H1 (cell line): ENCODE results near the gene ZACN. TPM values are rescaled to one million over a fixed set of nuclear protein-coding genes. Genes with fewer than 3 reads are reported as not detected.
A peak's percentile ranks its signal among the peaks of the same experiment; 100 is the strongest.

Experiments
- ASH2L ChIP-seq: fragments of 200-600, 300-600 bp; sonication (generic); IDR thresholded peaks from one replicate; pipeline ENCODE4 v1.7.1; 2017; ENCODE audit warnings: low read length
- BCL11A ChIP-seq, 2 experiments: IDR thresholded peaks; one replicate each; pipeline ENCODE4 v1.6.1; 2011; ENCODE audit warnings: low read depth in 2 of 2, low read length in 2 of 2, mild to moderate bottlenecking in 2 of 2
- BRCA1 ChIP-seq: IDR thresholded peaks from 2 replicates; pipeline ENCODE4 v1.6.1; 2012; ENCODE audit warnings: low read depth, low read length, improper control_type of control experiment
- CBX8 ChIP-seq: fragments of 300-800, 300-1000 bp; sonication (generic); IDR thresholded peaks from 2 replicates; pipeline ENCODE4 v1.7.1; 2016; ENCODE audit warnings: low read depth, low read length, borderline replicate concordance
- CHD1 ChIP-seq: IDR thresholded peaks from 2 replicates; pipeline ENCODE4 v1.6.1; 2012; ENCODE audit warnings: low read depth, low read length, improper control_type of control experiment
- CTBP2 ChIP-seq: IDR thresholded peaks from 2 replicates; pipeline ENCODE4 v1.7.0; 2011; ENCODE audit warnings: borderline replicate concordance, mild to moderate bottlenecking, moderate library complexity, mixed read lengths, low read length; ENCODE audit not compliant: insufficient read depth, insufficient read length
- EZH2 ChIP-seq: fragments of 200-600 bp; sonication (generic); IDR thresholded peaks from 2 replicates; pipeline ENCODE4 v1.7.1; 2012; ENCODE audit warnings: low read depth, mild to moderate bottlenecking, moderate library complexity, low read length, inconsistent platforms; ENCODE audit not compliant: severe bottlenecking
- KDM1A ChIP-seq: fragments of 200-600, 300-600 bp; sonication (generic); IDR thresholded peaks from 2 replicates; pipeline ENCODE4 v1.7.1; 2016; ENCODE audit warnings: mild to moderate bottlenecking, low read length, borderline replicate concordance
- KDM5A ChIP-seq: fragments of 200-600 bp; IDR thresholded peaks from 2 replicates; pipeline ENCODE4 v1.7.1; 2012; ENCODE audit warnings: mild to moderate bottlenecking, low read length, inconsistent platforms, mixed read lengths
- NANOG ChIP-seq: IDR thresholded peaks from 2 replicates; pipeline ENCODE4 v1.6.1; 2011; ENCODE audit warnings: low read length, low read depth, mild to moderate bottlenecking, inconsistent platforms; ENCODE audit not compliant: insufficient read depth, poor library complexity, severe bottlenecking
- POLR2AphosphoS5 ChIP-seq: IDR thresholded peaks from 2 replicates; pipeline ENCODE4 v1.6.1; 2011; ENCODE audit warnings: low read depth, low read length
- POU5F1 ChIP-seq: IDR thresholded peaks from 2 replicates; pipeline ENCODE4 v1.6.1; 2011; ENCODE audit warnings: low read depth, mild to moderate bottlenecking, low read length, moderate library complexity
- RBBP5 ChIP-seq: IDR thresholded peaks from 2 replicates; pipeline ENCODE4 v1.7.1; 2012; ENCODE audit warnings: low read depth, mild to moderate bottlenecking, inconsistent platforms, low read length, moderate library complexity, borderline replicate concordance
- RXRA ChIP-seq: IDR thresholded peaks from 2 replicates; pipeline ENCODE4 v1.6.1; 2011; ENCODE audit warnings: low read depth, mild to moderate bottlenecking, low read length, moderate library complexity; ENCODE audit not compliant: insufficient read depth
- SIN3A ChIP-seq, 2 experiments: IDR thresholded peaks in 1 of 2; conservative IDR thresholded peaks in 1 of 2; 2 replicates each; pipeline ENCODE4 v1.6.1; 2011 to 2012; ENCODE audit warnings: low read length in 2 of 2, improper control_type of control experiment in 1 of 2, low read depth in 1 of 2, mild to moderate bottlenecking in 1 of 2
- SIX5 ChIP-seq: IDR thresholded peaks from 2 replicates; pipeline ENCODE4 v1.6.1; 2011; ENCODE audit warnings: mild to moderate bottlenecking, low read depth, low read length
- SP1 ChIP-seq: IDR thresholded peaks from 2 replicates; pipeline ENCODE4 v1.6.1; 2011; ENCODE audit warnings: low read depth, low read length
- SRF ChIP-seq: IDR thresholded peaks from 2 replicates; pipeline ENCODE4 v1.6.1; 2011; ENCODE audit warnings: mild to moderate bottlenecking, low read depth, low read length, moderate library complexity
- SUZ12 ChIP-seq: fragments of 200-600 bp; sonication (generic); IDR thresholded peaks from 2 replicates; pipeline ENCODE4 v1.6.1; 2012; ENCODE audit warnings: mild to moderate bottlenecking, inconsistent platforms, low read length, moderate library complexity, mixed read lengths
- TAF1 ChIP-seq: IDR thresholded peaks from 2 replicates; pipeline ENCODE4 v1.6.1; 2011; ENCODE audit warnings: mild to moderate bottlenecking, low read depth, low read length
- polyA plus RNA-seq, 7 experiments: library from polyadenylated mRNA; depleted of rRNA in 3 of 7; stranded (reverse) in 5 of 7; unstranded in 2 of 7; fragments of >200 nt in 5 of 7; fragments of 200-250 nt in 2 of 7; gene quantifications; 1 replicate in 5 of 7; 2 replicates in 1 of 7; 4 replicates in 1 of 7; pipeline versions ENCODE4 v1.2.1 to v1.2.3, GENCODE V29; 2011 to 2013; ENCODE audit warnings: missing spikeins in 2 of 7, mixed read lengths in 2 of 7
- total RNA-seq: library from RNA; stranded (reverse); fragmentation: NEBNext Ultra II Directional; extraction: Animal tissue kit (Norgen Biotek cat#: 25700); gene quantifications from 2 replicates; pipeline ENCODE4 v1.2.1, GENCODE V29; 2021
- TF ChIP-seq, protein P1 (sequence below): IDR thresholded peaks from 2 replicates; pipeline ENCODE4 v1.6.1; 2011; ENCODE audit warnings: low read depth, mild to moderate bottlenecking, low read length; ENCODE audit not compliant: insufficient read depth
- TF ChIP-seq, protein P2 (sequence below): IDR thresholded peaks from 2 replicates; pipeline ENCODE4 v1.6.1; 2011; ENCODE audit warnings: low read length, improper control_type of control experiment

Gene ZACN
- total and polyA plus RNA-seq, 2 of the 8 experiments (the other 6 are each of a cell fraction or from before 2014, with no cell fraction given): 0.26 TPM; not detected in 1

DNA sequence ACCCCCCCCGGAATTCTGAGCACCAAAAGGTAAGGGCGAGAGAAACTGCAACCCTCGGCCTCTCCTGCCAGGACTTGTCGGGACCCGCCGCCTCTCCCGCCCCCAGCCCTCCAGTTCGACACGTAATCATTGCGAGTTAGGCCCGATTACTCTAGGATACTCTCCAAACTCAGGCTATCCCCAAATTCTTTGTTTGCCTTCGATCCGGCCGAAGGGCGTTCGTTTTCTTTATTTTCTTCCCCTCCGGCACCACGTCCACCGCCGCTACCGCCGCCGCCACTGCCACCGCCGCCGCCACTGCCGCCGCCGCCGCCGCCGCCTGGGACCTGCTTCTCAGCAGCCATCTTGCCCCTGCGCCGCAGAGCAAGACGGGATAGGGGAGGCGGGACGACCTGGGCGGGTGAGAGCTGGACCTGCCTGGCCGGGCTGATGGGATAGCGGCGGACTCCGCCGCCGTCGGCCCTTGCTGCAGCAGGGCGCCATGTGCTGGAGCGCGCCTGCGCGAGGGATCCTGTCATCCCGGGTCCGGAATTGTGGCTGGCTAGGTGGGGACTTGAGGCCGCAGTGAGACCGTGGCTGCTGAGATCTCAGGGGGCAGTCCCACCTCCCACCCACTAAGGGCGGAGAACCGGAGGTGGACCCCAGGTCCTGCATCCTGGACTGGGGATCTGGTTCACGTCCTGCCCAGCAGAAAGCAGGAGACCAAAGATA, 6.7 kb upstream of the ZACN start, which contains the start of gene SRP68 (continued):
- TF ChIP-seq TAF1 (peak; percentile 86; the same call in 1 of the 2 replicates), CBX8 (no peak), EZH2 (no peak), BCL11A (IDR thresholded peaks at IDR 0.05; ENCODE audit: low read depth in 2 of 2, low read length in 2 of 2) (no peak), SP1 (no peak), CTBP2 (no peak), KDM5A (no peak), SIN3A (conservative IDR thresholded peaks at IDR 0.05 in 1 of 2, IDR thresholded peaks at IDR 0.05 in 1 of 2; ENCODE audit: low read depth in 1 of 2, low read length in 2 of 2) (peak; percentile 53 to 91; a peak in 2 of 4 replicates), NANOG (no peak), SUZ12 (no peak), SRF (no peak), RXRA (no peak), POU5F1 (no peak), POLR2AphosphoS5 (peak; percentile 52; the same call in 1 of the 2 replicates), CHD1 (no peak), BRCA1 (no peak), KDM1A (no peak), ASH2L (peak; percentile 95), RBBP5 (peak; percentile 45; the same call in 1 of the 2 replicates), SIX5 (no peak)
- TF ChIP-seq, protein P1, sequence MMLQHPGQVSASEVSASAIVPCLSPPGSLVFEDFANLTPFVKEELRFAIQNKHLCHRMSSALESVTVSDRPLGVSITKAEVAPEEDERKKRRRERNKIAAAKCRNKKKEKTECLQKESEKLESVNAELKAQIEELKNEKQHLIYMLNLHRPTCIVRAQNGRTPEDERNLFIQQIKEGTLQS: no peak
- TF ChIP-seq, protein P2, sequence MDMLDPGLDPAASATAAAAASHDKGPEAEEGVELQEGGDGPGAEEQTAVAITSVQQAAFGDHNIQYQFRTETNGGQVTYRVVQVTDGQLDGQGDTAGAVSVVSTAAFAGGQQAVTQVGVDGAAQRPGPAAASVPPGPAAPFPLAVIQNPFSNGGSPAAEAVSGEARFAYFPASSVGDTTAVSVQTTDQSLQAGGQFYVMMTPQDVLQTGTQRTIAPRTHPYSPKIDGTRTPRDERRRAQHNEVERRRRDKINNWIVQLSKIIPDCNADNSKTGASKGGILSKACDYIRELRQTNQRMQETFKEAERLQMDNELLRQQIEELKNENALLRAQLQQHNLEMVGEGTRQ: no peak
